ENCODE measurements around the gene CNIH4. TPM values are rescaled to one million over a fixed set of nuclear protein-coding genes. Genes with fewer than 3 reads are reported as not detected.

Gene CNIH4
- total and polyA plus RNA-seq, 2 experiments from 2014 or later: 62.7 to 106 TPM

DNA sequence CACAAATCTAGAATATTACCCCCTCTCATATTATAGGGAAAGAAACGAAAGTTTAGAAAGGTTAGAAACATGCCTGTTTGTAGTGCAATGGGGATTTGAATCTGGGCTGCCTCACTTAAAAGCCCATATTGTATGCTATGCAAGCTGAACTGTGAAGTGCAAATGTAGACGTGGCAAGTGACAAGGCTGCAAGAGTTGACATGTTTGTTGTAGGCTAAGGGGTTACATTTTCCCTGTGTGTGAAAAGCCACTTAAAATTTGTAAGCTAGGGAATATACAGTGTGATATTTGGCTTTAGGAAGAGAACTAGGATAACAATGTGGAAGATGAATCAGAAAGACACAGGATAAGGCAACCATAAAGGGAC, 48.9 kb downstream of the CNIH4 start:
- Histone ChIP-seq H3K4me3 (no peak overlapping the region), H3K9me2 (replicated peaks; ENCODE audit: insufficient read depth) (no peaks in the 10 kb centered on the region), H3K4me1 (ENCODE audit: insufficient read depth) (no peaks in the 10 kb centered on the region), H3K36me3 (replicated peaks; ENCODE audit: insufficient read depth, low read depth) (peaks cover 5% of the 10 kb centered on the region), H3K79me2 (peaks cover 37% of the 10 kb centered on the region), H4K20me1 (ENCODE audit: insufficient read depth, poor library complexity, severe bottlenecking) (peaks cover 4% of the 10 kb centered on the region), H3K4me2 (no peak overlapping the region), H2AFZ (no peak overlapping the region), H3K27me3 (no peaks in the 10 kb centered on the region), H3K9me3 (ENCODE audit: low read depth) (no peaks in the 10 kb centered on the region), H3K27ac (no peak overlapping the region)
- TF ChIP-seq EZH2phosphoT487 (IDR thresholded peaks at IDR 0.05; ENCODE audit: low read depth, severe bottlenecking, unreplicated experiment): no peak
- DNase-seq (ENCODE audit: low spot score): no peak
- WGBS (ENCODE audit: low lambda C conversion rate, missing lambda C conversion rate): 95% methylated on average over 2 of the region's 2 CpGs

DNA sequence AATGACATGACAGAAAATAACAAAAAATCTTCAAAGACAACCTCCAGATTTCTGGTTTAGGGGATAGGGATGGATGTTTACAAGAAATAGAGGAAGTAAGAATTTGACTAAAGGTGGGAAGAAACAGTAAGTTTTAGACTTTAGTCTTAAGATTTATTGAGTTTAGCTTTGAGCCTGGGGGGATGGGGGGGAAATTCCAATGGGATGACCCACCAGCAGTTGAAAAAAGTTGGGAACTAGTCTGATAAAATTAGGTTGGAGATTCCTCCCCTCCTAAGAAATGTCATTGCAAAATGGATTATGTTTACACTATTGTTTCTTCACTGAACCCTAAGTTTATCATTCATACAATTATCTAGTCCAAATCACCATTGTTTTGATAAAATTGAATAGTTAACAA, 49.5 kb downstream of the CNIH4 start:
- Histone ChIP-seq H4K20me1 (ENCODE audit: insufficient read depth, poor library complexity, severe bottlenecking) (peaks cover 4% of the 10 kb centered on the region), H3K36me3 (replicated peaks; ENCODE audit: insufficient read depth, low read depth) (peaks cover under 1% of the 10 kb centered on the region), H3K4me1 (ENCODE audit: insufficient read depth) (no peaks in the 10 kb centered on the region), H3K27me3 (no peaks in the 10 kb centered on the region), H2AFZ (no peak overlapping the region), H3K27ac (no peak overlapping the region), H3K79me2 (peaks cover 39% of the 10 kb centered on the region), H3K9me3 (ENCODE audit: low read depth) (no peaks in the 10 kb centered on the region), H3K9me2 (replicated peaks; ENCODE audit: insufficient read depth) (no peaks in the 10 kb centered on the region), H3K4me3 (no peak overlapping the region), H3K4me2 (no peak overlapping the region)
- DNase-seq (ENCODE audit: low spot score): no peak
- TF ChIP-seq, protein P1, sequence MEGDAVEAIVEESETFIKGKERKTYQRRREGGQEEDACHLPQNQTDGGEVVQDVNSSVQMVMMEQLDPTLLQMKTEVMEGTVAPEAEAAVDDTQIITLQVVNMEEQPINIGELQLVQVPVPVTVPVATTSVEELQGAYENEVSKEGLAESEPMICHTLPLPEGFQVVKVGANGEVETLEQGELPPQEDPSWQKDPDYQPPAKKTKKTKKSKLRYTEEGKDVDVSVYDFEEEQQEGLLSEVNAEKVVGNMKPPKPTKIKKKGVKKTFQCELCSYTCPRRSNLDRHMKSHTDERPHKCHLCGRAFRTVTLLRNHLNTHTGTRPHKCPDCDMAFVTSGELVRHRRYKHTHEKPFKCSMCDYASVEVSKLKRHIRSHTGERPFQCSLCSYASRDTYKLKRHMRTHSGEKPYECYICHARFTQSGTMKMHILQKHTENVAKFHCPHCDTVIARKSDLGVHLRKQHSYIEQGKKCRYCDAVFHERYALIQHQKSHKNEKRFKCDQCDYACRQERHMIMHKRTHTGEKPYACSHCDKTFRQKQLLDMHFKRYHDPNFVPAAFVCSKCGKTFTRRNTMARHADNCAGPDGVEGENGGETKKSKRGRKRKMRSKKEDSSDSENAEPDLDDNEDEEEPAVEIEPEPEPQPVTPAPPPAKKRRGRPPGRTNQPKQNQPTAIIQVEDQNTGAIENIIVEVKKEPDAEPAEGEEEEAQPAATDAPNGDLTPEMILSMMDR (IDR thresholded peaks at IDR 0.05; ENCODE audit: poor library complexity): no peak
- TF ChIP-seq EZH2 (IDR thresholded peaks at IDR 0.05; ENCODE audit: borderline replicate concordance): no peak
- no peak for TF ChIP-seq EZH2phosphoT487 (IDR thresholded peaks at IDR 0.05; ENCODE audit: low read depth, severe bottlenecking, unreplicated experiment)

DNA sequence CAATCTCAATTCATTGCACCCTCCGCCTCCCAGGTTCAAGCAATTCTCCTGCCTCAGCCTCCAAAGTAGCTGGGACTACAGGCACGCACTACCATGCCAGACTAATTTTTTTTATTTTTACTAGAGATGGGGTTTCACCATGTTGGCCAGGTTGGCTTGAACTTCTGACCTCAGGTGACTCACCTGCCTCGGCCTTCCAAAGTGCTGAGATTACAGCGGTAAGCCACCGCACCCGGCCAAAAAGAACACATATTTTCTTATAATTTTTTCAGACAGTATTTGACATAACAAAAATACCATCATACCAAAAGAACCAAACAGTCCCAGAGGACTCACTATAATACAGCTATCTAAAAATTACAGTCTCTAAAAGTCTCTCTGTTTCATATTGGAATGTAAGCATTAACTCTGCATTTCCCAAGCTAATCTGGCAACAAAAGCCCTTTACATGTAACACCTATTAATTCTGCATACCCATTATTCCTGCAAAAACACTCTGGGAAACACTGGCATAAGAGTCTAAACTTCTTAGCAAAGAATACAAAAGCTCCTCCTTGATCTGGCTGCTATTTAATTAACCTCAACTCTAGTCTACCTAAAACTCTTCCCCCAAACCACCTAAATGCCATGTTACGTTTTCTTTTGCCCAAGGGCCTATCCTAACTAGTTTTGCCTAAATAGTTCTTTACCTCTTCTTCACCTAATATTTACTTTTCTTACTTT, 51.1 kb downstream of the CNIH4 start:
- Histone ChIP-seq H3K4me2 (no peak overlapping the region), H3K9me2 (replicated peaks; ENCODE audit: insufficient read depth) (no peaks in the 10 kb centered on the region), H2AFZ (no peak overlapping the region), H3K36me3 (replicated peaks; ENCODE audit: insufficient read depth, low read depth) (no peaks in the 10 kb centered on the region), H3K27me3 (no peaks in the 10 kb centered on the region), H3K9me3 (ENCODE audit: low read depth) (no peaks in the 10 kb centered on the region), H3K27ac (no peak overlapping the region), H4K20me1 (ENCODE audit: insufficient read depth, poor library complexity, severe bottlenecking) (peaks cover 4% of the 10 kb centered on the region), H3K4me3 (no peak overlapping the region), H3K4me1 (ENCODE audit: insufficient read depth) (no peaks in the 10 kb centered on the region), H3K79me2 (peaks cover 45% of the 10 kb centered on the region)
- TF ChIP-seq EZH2 (IDR thresholded peaks at IDR 0.05; ENCODE audit: borderline replicate concordance) (no peak), EZH2phosphoT487 (IDR thresholded peaks at IDR 0.05; ENCODE audit: low read depth, severe bottlenecking, unreplicated experiment) (no peak)
- TF ChIP-seq, protein P1 (IDR thresholded peaks at IDR 0.05; ENCODE audit: poor library complexity): no peak
- 79% methylated on average over 7 of the region's 7 CpGs for WGBS (ENCODE audit: low lambda C conversion rate, missing lambda C conversion rate)
- no peak for DNase-seq (ENCODE audit: low spot score)

DNA sequence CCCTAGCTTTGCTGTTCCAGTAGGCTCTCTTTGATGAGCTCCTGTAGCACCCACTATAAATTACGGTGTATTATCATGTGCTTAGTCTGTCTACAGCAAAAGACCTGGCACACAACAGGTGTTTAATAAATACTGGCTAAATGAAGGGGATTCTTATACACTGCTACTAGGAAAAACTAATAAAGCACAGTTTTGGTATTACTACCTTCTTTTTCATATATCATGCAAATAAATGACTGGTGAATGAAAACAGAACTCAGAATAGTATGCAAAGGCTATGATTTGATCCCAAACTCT, 51.6 kb downstream of the CNIH4 start:
- Histone ChIP-seq H2AFZ (no peak overlapping the region), H3K36me3 (replicated peaks; ENCODE audit: insufficient read depth, low read depth) (no peaks in the 10 kb centered on the region), H3K27ac (no peak overlapping the region), H3K79me2 (peaks cover 48% of the 10 kb centered on the region), H4K20me1 (ENCODE audit: insufficient read depth, poor library complexity, severe bottlenecking) (peaks cover 4% of the 10 kb centered on the region), H3K27me3 (no peaks in the 10 kb centered on the region), H3K9me2 (replicated peaks; ENCODE audit: insufficient read depth) (no peaks in the 10 kb centered on the region), H3K4me2 (no peak overlapping the region), H3K9me3 (ENCODE audit: low read depth) (no peaks in the 10 kb centered on the region), H3K4me1 (ENCODE audit: insufficient read depth) (no peaks in the 10 kb centered on the region), H3K4me3 (no peak overlapping the region)
- no peak for TF ChIP-seq EZH2 (IDR thresholded peaks at IDR 0.05; ENCODE audit: borderline replicate concordance)
- TF ChIP-seq, protein P1 (IDR thresholded peaks at IDR 0.05; ENCODE audit: poor library complexity): no peak
- no peak for TF ChIP-seq EZH2phosphoT487 (IDR thresholded peaks at IDR 0.05; ENCODE audit: low read depth, severe bottlenecking, unreplicated experiment)
- WGBS (ENCODE audit: low lambda C conversion rate, missing lambda C conversion rate): 93% methylated on average over 1 of the region's 1 CpG
- no peak for DNase-seq (ENCODE audit: low spot score)

All from hepatocyte (in vitro differentiated cells).